T-helper 2 cell treated with Interferon-gamma antibody and Interleukin-4, amounts not matched to agents 5 μg/mL and 100 μg/mL, for 36 hours (primary cell): ENCODE results near the gene KATNAL2.
"Not testable (repeated sequence)": the region's sequence is repeated elsewhere in the genome, so short reads cannot be mapped to it uniquely, and the experiment has no call there.

ENCODE experiments used
- DNase-seq: peaks from one replicate; pipeline ENCODE4 v3.0.0; 2021; ENCODE audit warnings: low spot score
- H3K27ac Mint-ChIP-seq: one replicate; pipeline ENCODE4 v1.8.0; 2021; ENCODE audit warnings: mild to moderate bottlenecking, mixed read lengths
- H3K27me3 Mint-ChIP-seq: one replicate; pipeline ENCODE4 v1.8.0; 2021; ENCODE audit warnings: low read depth, mixed read lengths
- H3K36me3 Mint-ChIP-seq: one replicate; pipeline ENCODE4 v1.8.0; 2021; ENCODE audit warnings: low read depth, mixed read lengths
- H3K4me1 Mint-ChIP-seq: one replicate; pipeline ENCODE4 v1.8.0; 2021; ENCODE audit warnings: low read depth, mixed read lengths
- H3K4me3 Mint-ChIP-seq: one replicate; pipeline ENCODE4 v1.8.0; 2022; ENCODE audit warnings: mild to moderate bottlenecking, moderate library complexity, mixed read lengths
- H3K9me3 Mint-ChIP-seq: one replicate; pipeline ENCODE4 v1.8.0; 2021; ENCODE audit warnings: mixed read lengths

KATNAL2 gene

GRCh38 chr18:46963656-46964578 is 46.5 kb downstream of the KATNAL2 start:
- not testable (repeated sequence) for H3K36me3 Mint-ChIP-seq, H3K27me3 Mint-ChIP-seq, DNase-seq, H3K4me3 Mint-ChIP-seq, H3K27ac Mint-ChIP-seq, H3K4me1 Mint-ChIP-seq
- peaks cover 17% of the 10 kb centered on the region for H3K9me3 Mint-ChIP-seq

- not testable (repeated sequence) for DNase-seq, H3K36me3 Mint-ChIP-seq, H3K27ac Mint-ChIP-seq, H3K4me3 Mint-ChIP-seq, H3K27me3 Mint-ChIP-seq, H3K4me1 Mint-ChIP-seq
- H3K9me3 Mint-ChIP-seq: peaks cover 17% of the 10 kb centered on the region
Measured at GRCh38 chr18:46964579-46965293, 47.3 kb downstream of the KATNAL2 start.

- not testable (repeated sequence) for H3K4me3 Mint-ChIP-seq, H3K36me3 Mint-ChIP-seq, H3K27ac Mint-ChIP-seq, H3K4me1 Mint-ChIP-seq, H3K27me3 Mint-ChIP-seq, DNase-seq
- peaks cover 11% of the 10 kb centered on the region for H3K9me3 Mint-ChIP-seq
Measured at GRCh38 chr18:46966266-46966665, 48.9 kb downstream of the KATNAL2 start.

- not testable (repeated sequence) for H3K36me3 Mint-ChIP-seq, H3K4me1 Mint-ChIP-seq, H3K27me3 Mint-ChIP-seq, H3K27ac Mint-ChIP-seq, H3K4me3 Mint-ChIP-seq, DNase-seq
- H3K9me3 Mint-ChIP-seq: peaks cover 11% of the 10 kb centered on the region
Measured at GRCh38 chr18:46969551-46969950, 52.1 kb downstream of the KATNAL2 start.

GRCh38 chr18:47019870-47020269 is 102.5 kb downstream of the KATNAL2 start:
- H3K27me3 Mint-ChIP-seq, DNase-seq, H3K36me3 Mint-ChIP-seq, H3K4me3 Mint-ChIP-seq, H3K27ac Mint-ChIP-seq, H3K4me1 Mint-ChIP-seq, H3K9me3 Mint-ChIP-seq: not testable (repeated sequence)

- not testable (repeated sequence) for H3K9me3 Mint-ChIP-seq, H3K27me3 Mint-ChIP-seq
Measured at GRCh38 chr18:47020757-47021156, 103.4 kb downstream of the KATNAL2 start.

GRCh38 chr18:47022821-47023220 is 105.4 kb downstream of the KATNAL2 start:
- not testable (repeated sequence) for H3K36me3 Mint-ChIP-seq, H3K4me3 Mint-ChIP-seq, H3K4me1 Mint-ChIP-seq, H3K9me3 Mint-ChIP-seq, H3K27me3 Mint-ChIP-seq, DNase-seq, H3K27ac Mint-ChIP-seq

More at GRCh38 chr18:47020757-47021156, 103.4 kb downstream of the KATNAL2 start:
- H3K4me1 Mint-ChIP-seq, H3K27ac Mint-ChIP-seq, H3K36me3 Mint-ChIP-seq, DNase-seq, H3K4me3 Mint-ChIP-seq: not testable (repeated sequence)

GRCh38 chr18:47023769-47024465 is 106.5 kb downstream of the KATNAL2 start:
- H3K27me3 Mint-ChIP-seq, H3K4me3 Mint-ChIP-seq, H3K27ac Mint-ChIP-seq, DNase-seq, H3K36me3 Mint-ChIP-seq, H3K9me3 Mint-ChIP-seq, H3K4me1 Mint-ChIP-seq: not testable (repeated sequence)

GRCh38 chr18:47025557-47026174 is 108.3 kb downstream of the KATNAL2 start:
- not testable (repeated sequence) for H3K9me3 Mint-ChIP-seq, H3K27me3 Mint-ChIP-seq, H3K36me3 Mint-ChIP-seq, H3K27ac Mint-ChIP-seq, H3K4me3 Mint-ChIP-seq, H3K4me1 Mint-ChIP-seq, DNase-seq

- H3K9me3 Mint-ChIP-seq, DNase-seq, H3K36me3 Mint-ChIP-seq, H3K4me1 Mint-ChIP-seq, H3K4me3 Mint-ChIP-seq, H3K27ac Mint-ChIP-seq, H3K27me3 Mint-ChIP-seq: not testable (repeated sequence)
Measured at GRCh38 chr18:47028738-47029137, 111.3 kb downstream of the KATNAL2 start.

- H3K9me3 Mint-ChIP-seq, H3K4me1 Mint-ChIP-seq, H3K4me3 Mint-ChIP-seq, H3K27ac Mint-ChIP-seq, H3K27me3 Mint-ChIP-seq, DNase-seq, H3K36me3 Mint-ChIP-seq: not testable (repeated sequence)
Measured at GRCh38 chr18:47029684-47030353, 112.4 kb downstream of the KATNAL2 start.

- not testable (repeated sequence) for H3K36me3 Mint-ChIP-seq, H3K27me3 Mint-ChIP-seq, DNase-seq, H3K27ac Mint-ChIP-seq, H3K4me1 Mint-ChIP-seq, H3K9me3 Mint-ChIP-seq, H3K4me3 Mint-ChIP-seq
Measured at GRCh38 chr18:47030887-47031286, 113.5 kb downstream of the KATNAL2 start.

- H3K27ac Mint-ChIP-seq: no peak overlapping the region
Measured at GRCh38 chr18:47032945-47033344, 115.5 kb downstream of the KATNAL2 start.

More at GRCh38 chr18:47032945-47033344, 115.5 kb downstream of the KATNAL2 start:
- Mint-ChIP-seq H3K27me3 (peaks cover 5% of the 10 kb centered on the region), H3K36me3 (no peaks in the 10 kb centered on the region), H3K4me1 (no peaks in the 10 kb centered on the region), H3K4me3 (no peak overlapping the region), H3K9me3 (no peaks in the 10 kb centered on the region)
- no peak for DNase-seq
